Panc1 (cell line): Measurements from ENCODE around the gene DPAGT1.

Experiments
- CTCF ChIP-seq: fragments of 450-650 bp; IDR thresholded peaks from 2 replicates; pipeline ENCODE4 v1.5.1; 2017; ENCODE audit warnings: mild to moderate bottlenecking
- POLR2AphosphoS5 ChIP-seq: IDR thresholded peaks from 2 replicates; pipeline ENCODE4 v1.6.1; 2012; ENCODE audit warnings: mild to moderate bottlenecking, low read depth, low read length, moderate library complexity
- REST ChIP-seq, 2 experiments: IDR thresholded peaks; 2 replicates each; pipeline ENCODE4 v1.6.1; 2011 to 2012; ENCODE audit warnings: low read depth in 2 of 2, control low read depth in 1 of 2, low read length in 1 of 2, mild to moderate bottlenecking in 1 of 2, moderate library complexity in 1 of 2; ENCODE audit not compliant: insufficient read depth in 1 of 2

GRCh38 chr11:119087123-119087522 lies 14.5 kb downstream of the DPAGT1 start:
- TF ChIP-seq CTCF (no peak), POLR2AphosphoS5 (no peak), REST (IDR thresholded peaks at IDR 0.05; ENCODE audit: insufficient read depth in 1 of 2, low read depth in 2 of 2, low read length in 1 of 2) (no peak)
